ENCODE results near the gene ETFBKMT.
"Not testable (repeated sequence)": the region's sequence is repeated elsewhere in the genome, so short reads cannot be mapped to it uniquely, and the experiment has no call there.

ETFBKMT gene

DNA sequence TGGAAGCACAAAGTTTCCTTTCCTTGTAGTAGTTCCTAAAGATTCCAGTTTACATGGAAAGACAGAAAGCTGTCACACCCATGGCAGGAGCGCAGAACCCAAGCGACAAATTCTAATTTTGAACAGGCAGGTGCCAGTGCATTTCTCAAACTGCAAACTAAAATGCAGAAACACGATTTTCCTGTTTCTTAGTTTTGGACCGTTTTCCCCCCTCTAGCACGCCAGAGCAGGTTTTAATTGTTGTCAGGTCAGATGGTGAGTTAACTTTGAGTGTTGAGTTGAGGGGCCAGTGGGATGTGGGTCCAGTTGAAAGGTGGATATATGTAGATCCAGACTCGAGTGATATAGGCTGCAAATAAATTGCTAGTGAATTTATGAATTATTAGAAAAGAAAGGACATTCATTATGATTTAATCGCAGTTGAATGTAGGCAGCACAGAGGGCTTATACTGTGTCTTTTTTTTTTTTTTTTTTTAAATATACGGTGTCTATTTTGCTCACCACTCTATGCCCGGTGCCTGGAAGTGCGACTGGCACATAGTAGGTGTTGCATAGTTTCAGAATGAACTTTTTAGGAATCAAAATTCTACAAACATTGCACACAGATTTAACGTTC lies 909 bp upstream of the ETFBKMT start:
- no peak for DNase-seq

DNA sequence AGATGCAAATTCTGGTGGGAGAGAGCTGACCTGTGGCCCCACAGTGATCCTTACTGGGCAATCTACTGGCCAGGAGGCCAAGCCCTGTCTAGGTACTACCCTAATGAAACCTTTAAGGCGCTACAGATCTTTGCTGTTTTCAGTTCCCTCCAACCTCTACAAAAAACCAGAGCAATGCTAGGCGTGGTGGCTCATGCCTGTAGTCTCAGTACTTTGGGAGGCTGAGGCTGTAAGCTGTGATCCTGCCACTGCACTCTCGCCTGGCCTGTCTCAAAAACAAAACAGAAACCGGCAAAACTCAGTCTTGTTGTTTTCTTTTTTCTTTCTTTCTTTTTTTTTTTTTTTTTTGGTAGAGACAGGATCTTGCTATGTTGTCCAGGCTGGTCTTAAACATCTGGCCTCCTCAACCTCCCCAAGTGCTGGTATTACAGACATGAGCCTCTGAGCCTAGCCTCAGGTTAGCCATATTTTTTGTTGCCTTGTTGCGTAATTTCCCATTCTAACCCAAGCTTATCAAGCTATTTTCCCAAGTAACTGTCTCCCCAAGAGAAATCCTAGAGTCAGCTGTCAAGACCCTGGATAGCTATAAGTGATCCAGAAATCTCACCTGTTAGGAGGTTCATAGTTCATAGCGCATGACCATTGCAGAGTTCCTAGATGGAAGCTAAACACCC lies 2.8 kb downstream of the ETFBKMT start:
- DNase-seq = no peak

DNA sequence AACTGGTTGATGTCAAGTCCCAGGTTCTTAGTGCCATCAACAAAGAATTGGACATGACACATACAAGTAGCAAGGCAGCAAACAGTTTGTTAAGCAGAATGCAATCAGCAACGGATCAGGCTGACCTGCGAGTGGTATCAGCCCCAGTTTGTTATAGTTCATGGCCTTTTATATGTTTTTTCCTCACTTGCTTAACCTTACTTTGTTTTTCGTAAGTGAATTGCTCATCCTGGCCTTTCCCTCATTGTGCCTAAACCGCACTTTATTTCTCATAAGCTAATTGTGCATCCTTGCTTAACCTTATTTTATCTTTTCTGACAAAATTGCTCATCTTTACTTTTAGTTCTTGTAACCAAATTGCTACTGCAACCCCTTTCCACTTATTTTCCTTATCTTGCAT lies 4.1 kb downstream of the ETFBKMT start:
- DNase-seq = no peak

DNA sequence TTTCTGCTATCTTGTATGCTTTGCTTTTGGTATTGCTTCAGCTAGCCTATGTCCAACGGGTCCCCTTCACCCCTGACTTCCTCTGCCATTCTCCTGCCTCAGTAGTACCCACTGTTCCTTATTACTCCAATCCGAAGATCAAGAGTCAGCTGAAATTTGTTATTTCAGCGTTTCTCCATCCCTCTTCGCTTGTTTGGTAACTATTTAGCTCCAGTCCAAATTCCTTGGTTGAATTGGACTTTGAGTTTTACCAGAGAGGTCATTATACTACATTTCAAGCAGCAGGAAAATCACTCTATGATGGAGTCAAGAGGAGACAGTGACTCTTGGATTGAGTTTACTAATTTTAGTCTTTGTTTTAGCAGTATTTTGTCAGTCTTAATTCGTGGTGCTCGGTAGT lies 4.5 kb downstream of the ETFBKMT start:
- no peak for DNase-seq

DNA sequence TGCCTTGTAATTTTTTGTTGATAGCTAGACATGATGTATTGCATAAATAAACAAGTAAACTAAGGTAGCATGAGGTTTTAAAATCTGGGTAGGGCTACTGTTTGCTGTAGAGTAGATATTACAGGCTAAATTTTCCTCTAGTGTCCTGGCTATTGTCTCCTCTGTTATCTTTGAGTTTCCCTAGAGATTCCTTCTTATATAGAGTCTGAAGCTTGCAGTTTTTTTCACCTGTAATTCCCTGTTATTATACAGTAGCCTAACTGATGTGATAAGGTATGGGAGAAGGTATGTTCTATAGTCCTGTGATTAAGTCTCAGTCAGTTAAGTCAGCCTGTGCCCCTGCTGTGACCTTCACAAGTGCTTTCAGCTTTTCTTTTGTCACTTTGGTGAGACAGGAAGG lies 9.5 kb downstream of the ETFBKMT start:
- DNase-seq = no peak

DNA sequence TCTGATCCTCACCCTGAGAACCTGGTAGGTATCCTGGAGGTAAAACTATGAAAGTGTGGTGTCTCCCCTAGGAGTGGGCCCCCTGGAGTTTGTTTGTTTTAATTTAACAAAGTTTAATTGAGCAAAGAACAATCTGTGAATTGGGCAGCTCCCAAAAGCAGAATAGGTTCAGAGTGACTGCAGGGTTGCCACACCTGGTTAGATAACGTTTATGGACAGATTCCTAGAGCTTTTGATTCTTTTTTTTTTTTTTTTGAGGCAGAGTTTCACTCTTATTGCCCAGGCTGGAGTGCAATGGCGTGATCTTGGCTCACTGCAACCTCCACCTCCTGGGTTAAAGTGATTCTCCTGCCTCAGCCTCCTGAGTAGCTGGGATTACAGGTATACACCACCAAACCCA lies 10.1 kb downstream of the ETFBKMT start:
- not testable (repeated sequence) for DNase-seq

DNA sequence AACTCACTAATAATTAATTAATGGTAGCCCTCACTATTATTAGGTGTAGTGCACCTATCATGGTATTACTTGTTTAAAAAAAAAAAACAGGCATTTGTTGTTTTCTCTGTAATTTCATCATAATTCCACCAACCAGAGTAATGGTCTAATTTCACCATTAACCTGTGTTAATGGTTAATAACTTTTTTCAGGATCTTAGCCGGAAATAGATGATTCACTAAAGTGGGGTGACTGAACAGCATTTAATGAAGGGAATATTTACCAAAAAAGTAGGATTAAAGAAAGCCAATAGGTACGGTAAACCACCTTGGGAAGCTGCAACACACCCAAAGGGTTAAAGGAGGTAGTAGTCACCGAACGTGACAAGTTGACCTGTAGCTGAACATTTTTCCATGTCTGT lies 13.0 kb downstream of the ETFBKMT start:
- no peak for DNase-seq

DNA sequence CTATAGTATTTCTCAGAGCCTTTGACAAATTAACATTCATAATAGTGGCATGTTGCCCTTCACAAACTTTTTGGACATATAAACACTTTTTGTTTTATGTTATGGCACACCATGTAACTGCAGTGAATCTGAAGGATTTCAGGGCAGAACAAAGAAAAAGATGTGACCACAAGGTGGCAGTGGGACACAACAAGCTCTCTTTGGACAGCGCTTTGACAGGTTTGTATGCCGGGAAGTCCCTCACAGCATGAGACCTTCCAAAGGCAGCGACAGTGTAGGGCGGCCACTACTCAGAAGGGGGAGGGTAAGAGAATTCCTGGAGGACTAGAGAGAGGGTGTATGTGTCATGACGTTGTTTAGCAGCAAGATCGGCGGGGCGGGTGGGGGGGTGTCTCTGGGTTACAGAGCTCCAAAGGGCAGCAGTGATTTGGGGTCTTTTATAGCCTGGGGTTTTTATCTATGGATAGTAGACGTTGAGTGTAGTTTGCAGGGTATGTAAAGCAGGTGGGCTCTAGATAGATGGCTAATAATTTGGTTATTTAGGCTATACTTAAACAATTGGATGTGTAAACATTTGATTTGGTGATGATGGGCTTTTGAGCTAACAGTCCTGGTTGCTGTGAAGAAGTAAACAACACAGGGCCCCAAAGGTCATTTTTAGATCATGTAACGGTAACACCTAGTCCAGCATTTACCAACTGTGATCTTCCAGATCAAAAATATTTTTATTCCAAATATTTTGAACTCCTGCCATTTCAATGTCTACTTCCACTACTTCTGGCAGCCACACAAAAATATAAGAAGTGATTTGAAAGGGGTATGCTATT lies 22.9 kb downstream of the ETFBKMT start:
- peak; percentile 12 for DNase-seq

DNA sequence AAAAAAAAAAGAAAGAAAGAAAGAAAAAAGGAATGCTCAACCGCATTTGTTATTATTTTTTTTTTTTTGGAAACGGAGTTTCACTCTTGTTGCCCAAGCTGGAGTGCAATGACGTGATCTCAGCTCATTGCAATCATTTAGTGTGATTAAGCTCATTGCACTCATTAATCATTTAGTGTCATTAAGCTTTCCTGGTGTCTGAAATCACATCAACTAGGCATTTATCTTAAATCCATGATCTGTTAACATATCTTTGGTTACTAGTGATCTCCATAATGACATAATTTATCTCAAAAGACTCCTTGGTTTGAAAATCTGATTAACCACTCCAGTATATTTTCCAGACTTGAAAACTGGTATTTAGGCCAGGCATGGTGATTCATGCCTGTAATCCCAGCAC lies 26.3 kb downstream of the ETFBKMT start:
- DNase-seq = no peak

DNA sequence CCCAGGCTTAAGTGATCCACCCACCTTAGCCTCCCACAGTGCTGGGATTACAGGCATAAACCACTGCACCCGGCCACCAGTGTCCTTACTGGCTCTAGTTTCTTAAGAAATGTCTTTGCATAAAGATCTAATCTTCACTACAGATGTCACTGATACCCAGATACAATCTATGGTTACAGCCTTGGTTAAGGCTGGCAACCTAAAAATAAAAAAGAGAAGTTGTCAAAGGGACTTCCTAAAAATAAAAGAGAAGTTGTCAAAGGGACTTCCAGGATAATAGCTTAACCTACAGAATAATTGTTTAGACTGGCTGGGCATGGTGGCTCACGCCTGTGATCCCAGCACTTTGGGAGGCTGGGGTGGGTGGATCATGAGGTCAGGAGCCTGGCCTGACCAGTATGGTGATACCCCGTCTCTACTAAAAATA lies 27.6 kb downstream of the ETFBKMT start:
- no peak for DNase-seq

DNA sequence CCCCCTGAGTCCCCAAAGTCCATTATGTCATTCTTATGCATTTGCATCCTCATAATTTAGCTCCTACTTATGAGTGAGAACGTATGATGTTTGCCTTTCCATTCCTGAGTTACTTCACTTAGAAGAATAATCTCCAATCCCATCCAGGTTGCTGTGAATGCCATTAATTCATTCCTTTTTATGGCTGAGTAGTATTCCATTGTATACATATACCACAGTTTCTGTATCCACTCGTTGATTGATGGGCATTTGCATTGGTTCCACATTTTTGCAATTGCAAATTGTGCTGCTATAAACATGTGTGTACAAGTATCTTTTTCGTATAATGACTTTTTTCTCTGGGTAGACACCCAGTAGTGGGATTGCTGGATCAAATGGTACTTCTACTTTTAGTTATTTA lies 30.4 kb downstream of the ETFBKMT start:
- DNase-seq = not testable (repeated sequence)

DNA sequence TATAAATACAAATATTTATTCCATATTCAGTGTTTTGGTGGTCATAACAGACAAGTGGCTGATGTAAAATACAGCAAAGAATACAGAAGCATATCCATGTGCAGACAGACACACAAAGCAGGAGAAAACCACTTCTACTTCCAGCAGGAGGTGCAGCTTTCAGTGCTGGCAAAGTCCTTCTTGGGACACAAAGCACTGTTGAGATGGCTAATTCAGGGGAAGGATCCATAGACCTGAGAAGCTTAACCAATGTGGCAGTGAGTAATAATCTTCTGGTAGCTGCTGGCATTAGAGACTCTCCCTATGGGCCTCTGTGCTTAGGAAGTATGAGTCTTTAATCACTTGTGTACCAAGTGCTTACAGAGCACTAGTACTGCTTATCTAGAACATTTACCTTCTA lies 42.6 kb downstream of the ETFBKMT start:
- no peak for DNase-seq

DNA sequence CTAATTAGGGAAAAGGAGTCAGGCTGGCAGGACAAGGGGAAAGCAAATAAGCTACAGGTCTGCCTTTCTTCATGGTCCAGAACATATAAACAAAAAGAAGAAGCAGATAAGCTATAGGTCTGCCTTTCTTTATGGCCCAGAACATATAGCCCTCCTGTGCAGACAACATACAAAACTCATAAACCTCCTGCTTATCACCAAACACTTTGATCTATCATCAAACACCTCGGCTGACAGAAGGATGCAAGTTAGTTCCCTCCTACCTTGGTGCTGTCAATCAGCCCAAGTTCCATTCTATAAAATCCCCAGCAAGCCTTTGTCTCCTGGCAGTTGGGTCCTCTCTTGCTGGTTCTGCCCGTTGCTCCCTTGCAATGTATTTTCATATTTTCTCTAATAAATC lies 46.1 kb downstream of the ETFBKMT start:
- no peak for DNase-seq

DNA sequence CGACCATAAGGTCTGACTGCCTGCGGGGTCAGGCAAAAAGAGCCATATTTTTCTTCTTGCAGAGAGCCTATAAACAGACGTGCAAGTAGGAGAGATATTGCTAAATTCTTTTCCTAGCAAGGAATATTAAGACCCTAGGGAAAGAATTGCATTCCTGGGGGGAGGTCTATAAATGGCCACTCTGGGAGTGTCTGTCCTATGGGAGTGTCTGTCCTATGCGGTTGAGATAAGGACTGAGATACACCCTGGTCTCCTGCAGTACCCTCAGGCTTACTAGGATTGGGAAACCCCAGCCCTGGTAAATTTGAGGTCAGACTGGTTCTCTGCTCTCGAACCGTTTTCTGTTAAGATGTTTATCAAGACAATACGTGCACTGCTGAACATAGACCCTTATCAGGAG lies 48.6 kb downstream of the ETFBKMT start:
- DNase-seq = not testable (repeated sequence)

DNA sequence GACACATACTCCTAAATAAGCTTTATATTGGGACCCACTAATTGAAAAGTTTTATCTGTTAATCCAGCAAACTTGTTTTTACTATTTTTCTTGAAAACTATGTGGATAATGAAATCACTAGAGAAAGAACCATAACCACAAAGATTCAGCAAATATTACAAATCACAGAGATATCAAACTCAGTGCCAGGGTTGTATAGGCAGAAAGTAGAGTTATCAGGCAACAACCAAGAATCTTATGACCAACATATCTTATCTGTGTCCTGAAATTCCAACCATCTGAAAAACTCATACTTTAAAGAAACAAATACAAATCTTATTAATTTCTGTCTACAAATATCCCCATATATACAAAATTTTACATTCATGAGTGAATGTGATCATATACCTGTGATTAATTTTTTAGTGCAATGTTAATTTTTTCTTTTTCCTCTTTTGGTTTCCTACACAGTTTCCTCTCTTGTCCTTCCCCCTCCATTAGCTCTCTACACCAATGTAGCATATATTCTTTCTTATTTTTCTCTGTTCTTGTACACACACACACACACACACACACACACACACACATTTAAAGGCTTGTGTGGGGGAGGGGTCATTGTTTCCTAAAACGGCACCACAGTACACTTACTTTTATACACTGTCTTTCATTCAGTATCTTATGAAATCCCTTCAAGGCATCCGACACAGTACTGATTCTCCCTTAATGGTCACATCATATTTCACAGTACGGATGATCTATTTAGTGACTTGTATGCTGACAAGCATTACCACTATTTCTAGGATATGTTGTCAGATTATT lies 50.7 kb downstream of the ETFBKMT start:
- no peak for DNase-seq

DNA sequence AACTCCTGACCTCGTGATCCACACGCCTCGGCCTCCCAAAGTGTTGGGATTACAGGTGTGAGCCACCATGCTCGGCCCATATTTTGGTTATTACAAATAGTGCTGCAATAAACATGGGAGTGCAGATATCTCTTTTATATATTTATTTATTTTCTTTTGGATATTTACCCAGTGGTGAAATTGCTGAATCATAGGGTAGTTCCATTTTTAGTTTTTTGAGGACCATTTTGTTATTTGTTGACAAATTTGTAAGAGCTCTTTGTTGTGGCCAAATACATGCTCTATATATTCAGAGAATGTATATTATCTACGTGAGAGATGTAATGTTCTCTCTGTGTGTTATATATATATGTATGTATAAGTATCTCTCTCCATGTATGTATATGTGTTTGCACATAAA lies 53.4 kb downstream of the ETFBKMT start:
- no peak for DNase-seq

DNA sequence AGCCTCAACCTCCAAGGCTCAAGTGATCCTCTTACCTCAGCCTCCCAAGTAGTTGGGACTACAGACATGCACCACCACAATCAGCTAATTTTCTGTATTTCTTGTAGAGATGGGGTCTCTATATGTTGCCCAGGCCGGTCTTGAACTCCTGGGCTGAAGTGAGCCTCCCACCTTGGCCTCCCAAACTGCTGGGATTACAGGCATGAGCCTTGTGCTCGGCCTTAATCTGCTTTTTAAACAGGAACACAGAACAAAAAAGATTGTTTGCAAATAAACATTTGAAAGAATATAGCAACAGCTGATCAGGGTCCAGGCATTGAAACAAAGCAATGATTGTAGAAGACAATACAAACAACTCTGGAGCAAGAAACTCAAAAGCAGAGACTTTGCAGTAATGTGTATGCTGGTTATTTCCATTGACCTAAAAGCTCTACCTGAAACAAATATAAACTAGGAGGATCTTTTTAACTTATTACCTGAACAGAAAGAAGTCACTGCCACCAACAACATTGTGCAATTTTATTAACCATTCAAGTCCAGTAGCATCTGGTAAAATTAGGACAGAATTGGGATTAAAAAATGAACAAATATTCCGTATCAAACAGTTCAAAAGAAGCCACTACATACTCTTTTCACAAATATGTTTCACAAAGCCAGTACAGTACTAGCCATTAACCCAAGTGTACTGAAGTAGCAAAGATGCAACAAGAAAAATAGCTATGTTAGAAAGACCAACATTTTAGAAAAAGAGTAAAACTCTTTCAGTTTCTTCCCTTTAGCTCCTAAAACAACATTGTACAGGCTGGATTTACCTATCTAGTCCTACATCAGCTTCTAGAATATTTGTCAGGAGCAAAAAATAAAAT lies 55.2 kb downstream of the ETFBKMT start:
- DNase-seq = no peak

DNA sequence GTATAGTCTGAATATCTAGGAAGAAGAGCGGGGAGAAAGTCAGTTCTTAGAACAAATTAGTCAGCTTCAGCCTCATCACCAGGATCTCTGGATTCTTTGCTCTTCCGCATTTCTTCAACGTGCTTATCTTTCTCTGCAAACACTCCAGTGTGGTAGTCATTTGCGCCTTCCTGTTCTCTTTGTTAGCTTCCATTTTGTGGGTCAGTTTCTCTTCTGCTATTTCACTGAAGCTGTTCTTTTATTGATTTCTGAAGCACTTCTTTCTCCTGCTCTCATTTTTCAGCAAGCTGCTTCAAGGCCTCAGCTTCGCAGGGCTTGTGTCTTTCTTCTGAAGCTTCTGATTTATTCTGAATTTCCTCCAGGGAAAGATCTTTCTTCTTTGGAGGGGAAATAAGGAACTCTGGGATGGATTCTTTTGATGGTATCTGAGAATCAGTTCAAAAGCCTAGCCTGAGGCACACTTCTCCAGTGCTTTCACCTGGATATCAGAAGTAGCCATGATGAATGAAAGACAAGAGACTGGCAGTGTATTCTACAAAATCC lies 55.9 kb downstream of the ETFBKMT start:
- DNase-seq = no peak

DNA sequence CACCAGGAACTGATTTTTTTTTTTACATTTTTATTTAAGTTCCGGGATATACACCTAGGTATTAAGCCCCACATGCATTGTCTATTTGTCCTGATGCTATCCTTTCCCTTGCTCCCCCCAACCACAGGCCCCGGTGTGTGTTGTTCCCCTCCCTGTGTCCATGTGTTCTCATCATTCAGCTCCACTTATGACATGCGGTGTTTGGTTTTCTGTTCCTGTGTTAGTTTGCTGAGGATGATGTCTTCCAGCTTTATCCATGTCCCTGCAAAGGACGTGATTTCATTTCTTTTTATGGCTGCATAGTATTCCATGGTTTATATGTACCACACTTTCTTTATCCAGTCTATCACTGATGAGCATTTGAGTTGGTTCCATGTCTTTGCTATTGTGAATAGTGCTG lies 57.5 kb downstream of the ETFBKMT start:
- DNase-seq = not testable (repeated sequence)

DNA sequence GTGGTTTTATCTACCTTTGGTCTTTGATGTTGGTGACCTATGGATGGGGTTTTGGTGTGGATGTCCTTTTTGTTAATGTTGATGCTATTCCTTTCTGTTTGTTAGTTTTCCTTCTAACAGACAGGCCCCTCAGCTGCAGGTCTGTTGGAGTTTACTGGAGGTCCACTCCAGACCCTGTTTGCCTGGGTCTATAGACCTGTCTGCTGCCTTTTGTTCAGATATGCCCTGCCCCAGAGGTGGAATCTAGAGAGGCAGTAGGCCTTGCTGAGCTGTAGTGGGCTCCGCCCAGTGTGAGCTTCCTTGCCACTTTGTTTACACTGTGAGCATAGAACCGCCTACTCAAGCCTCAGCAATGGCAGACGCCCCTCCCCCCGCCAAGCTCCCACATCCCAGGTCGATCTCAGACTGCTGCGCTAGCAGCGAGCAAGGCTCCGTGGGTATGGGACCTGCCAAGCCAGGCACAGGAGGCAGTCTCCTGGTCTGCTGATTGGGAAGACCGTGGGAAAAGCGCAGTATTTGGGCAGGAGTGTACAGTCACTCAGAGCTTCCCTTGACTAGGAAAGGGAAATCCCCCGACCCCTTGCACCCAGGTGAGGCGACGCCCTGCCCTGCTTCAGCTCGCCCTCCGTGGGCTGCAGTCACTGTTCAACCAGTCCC lies 59.2 kb downstream of the ETFBKMT start:
- not testable (repeated sequence) for DNase-seq

DNA sequence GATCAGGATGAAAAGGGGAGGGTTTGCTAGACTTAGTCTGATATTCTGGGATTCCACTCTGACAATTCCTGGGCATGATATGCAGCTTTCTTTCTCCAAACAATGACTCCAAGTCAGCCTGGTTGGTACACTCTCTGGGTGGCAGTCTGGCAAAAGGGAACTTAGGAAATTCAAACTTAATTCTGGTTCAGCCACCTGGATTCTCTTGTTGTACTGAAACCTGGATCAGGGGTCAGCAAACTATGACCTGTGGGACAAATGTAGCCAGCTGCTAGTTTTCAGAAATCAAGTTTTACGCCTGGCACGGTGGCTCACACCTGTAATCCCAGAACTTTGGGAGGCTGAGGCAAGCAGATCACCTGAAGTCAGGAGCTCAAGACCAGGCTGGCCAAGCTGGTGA lies 63.1 kb downstream of the ETFBKMT start:
- DNase-seq = no peak

Data from NCI-H1092 (cell line).